Measurements from ENCODE around the gene RPH3AL. TPM values are rescaled to one million over a fixed set of nuclear protein-coding genes. Genes with fewer than 3 reads are reported as not detected.
"Not testable (repeated sequence)": the region's sequence is repeated elsewhere in the genome, so short reads cannot be mapped to it uniquely, and the experiment has no call there.

The RPH3AL gene
- total RNA-seq, 2 experiments from 2014 or later, result 1.2 to 2.9 TPM

DNA sequence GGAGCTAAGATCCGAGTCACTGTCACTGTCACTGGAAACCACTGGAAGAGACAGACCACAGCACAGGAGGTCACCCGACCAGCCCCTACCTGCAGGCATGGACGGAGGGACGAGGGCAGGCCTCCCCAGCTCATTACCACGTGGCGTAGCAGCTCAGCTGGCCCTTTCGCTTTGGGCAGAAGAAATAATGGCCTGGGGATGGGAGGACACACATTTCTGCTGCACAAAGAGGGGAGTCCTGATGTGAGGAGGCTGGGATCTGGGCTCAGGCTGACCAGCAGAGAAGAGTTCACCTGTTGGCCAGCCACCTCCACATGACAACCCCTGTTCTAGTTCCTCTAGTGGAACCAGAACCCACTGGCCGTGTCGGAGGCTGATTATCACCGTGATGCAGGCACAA is 132.9 kb downstream of the RPH3AL start:
- H3K4me3 Mint-ChIP-seq, result no peak overlapping the region
- H3K4me1 Mint-ChIP-seq, result no peaks in the 10 kb centered on the region
- H3K9me3 Mint-ChIP-seq (ENCODE audit: low read depth), result no peaks in the 10 kb centered on the region
- CTCF ChIA-PET, result no interaction called here
- no peaks in the 10 kb centered on the region for H3K27me3 Mint-ChIP-seq
- H3K27ac Mint-ChIP-seq, result no peak overlapping the region
- DNase-seq, result no peak
- H3K36me3 Mint-ChIP-seq, result no peaks in the 10 kb centered on the region
- ATAC-seq, result no peak

DNA sequence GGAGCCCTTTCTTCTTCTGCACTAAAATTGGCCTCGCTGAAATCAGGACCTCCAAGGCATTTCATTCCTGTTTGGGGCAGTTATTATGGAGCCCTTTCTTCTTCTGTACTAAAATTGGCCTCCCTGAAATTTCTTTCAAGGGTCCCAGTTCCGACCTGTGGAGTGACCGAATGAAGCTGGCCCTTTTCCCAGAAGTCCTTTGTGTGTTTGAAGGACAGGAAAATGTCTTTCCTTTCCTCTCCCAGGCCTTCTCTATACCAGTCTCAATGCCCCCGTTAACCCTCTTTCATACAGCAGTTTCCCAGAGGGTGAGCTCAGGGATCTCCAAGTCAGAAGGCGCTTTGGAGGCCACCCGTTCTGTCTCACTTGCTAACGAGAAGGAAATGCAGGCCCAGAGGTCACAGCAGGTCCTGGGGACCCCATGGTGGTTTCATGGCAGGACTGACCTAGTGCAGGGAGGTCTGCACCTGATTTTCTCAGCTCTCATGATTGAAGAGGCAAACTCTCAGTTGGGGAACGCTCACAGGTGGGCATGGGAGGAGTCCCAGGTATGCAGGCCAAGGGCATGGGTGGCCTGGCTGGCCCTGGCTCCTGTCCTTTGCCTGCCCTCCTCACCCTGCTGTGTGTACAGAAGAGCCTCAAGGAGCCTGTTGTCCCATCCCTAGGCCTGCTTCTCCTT is 134.0 kb downstream of the RPH3AL start:
- no peaks in the 10 kb centered on the region for H3K4me1 Mint-ChIP-seq
- H3K9me3 Mint-ChIP-seq (ENCODE audit: low read depth), result no peaks in the 10 kb centered on the region
- H3K36me3 Mint-ChIP-seq, result no peaks in the 10 kb centered on the region
- no peak overlapping the region for H3K4me3 Mint-ChIP-seq
- no peak overlapping the region for H3K27ac Mint-ChIP-seq
- ATAC-seq, result no peak
- CTCF ChIA-PET, result no interaction called here
- DNase-seq, result no peak
- H3K27me3 Mint-ChIP-seq, result no peaks in the 10 kb centered on the region

DNA sequence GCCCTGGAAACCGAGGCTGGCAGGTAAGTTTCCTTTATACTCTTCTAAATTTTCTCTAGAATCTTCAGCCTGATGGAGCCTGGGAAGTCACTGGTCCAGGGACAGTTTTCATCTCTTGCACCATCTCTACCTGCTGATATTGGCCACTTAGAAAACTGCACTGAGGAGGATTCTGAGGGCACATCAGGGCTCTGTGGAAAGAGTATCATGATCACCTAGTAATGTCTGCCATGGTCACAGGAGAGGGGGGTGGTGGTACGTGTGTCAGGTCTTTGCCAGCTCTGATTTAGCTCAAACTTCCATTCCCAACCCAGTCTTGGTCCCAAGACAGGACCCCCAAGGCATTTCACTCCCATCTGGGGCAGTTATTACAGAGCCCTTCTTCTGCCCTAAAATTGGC is 136.0 kb downstream of the RPH3AL start:
- no peaks in the 10 kb centered on the region for H3K9me3 Mint-ChIP-seq (ENCODE audit: low read depth)
- H3K4me1 Mint-ChIP-seq, result no peaks in the 10 kb centered on the region
- H3K36me3 Mint-ChIP-seq, result no peaks in the 10 kb centered on the region
- CTCF ChIA-PET, result no interaction called here
- no peak overlapping the region for H3K4me3 Mint-ChIP-seq
- DNase-seq (no peak), ATAC-seq (no peak)
- H3K27ac Mint-ChIP-seq, result no peak overlapping the region
- H3K27me3 Mint-ChIP-seq, result peaks cover 3% of the 10 kb centered on the region

DNA sequence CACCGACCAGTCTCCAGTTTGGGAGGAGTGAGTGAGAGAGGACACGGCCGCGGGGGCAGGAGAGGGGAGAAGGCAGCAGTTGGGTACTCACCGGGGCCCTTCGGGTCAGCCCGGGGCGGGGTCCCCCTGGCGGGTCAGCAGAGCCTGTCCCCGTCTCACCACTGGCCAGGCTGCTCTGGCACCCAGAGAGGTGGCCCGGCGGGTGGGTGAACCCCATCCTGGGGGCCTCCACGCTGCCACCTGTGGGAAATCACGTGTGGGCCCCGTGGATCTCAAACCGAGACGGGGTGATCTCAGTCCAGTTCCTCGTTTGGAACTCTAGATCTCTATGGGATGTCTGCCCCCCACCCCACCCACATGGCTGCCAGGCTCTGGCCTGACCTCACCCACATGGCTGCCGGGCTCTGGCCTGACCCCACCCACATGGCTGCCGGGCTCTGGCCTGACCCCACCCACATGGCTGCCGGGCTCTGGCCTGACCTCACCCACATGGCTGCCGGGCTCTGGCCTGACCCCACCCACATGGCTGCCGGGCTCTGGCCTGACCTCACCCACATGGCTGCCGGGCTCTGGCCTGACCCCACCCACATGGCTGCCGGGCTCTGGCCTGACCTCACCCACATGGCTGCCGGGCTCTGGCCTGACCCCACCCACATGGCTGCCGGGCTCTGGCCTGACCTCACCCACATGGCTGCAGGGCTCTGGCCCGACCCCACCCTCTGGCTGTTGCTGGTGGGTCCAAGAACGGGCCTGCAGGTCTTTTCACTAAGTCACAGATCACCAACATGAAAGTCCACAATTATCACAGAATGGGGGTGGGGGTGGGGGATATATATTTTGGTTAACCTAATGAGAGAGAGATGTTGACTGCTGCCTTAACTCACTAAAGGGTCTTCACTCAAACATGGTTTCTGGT is 136.8 kb downstream of the RPH3AL start:
- DNase-seq; ATAC-seq; H3K9me3 Mint-ChIP-seq (ENCODE audit: low read depth); H3K4me3 Mint-ChIP-seq; H3K27me3 Mint-ChIP-seq; H3K27ac Mint-ChIP-seq; H3K36me3 Mint-ChIP-seq; CTCF ChIA-PET; H3K4me1 Mint-ChIP-seq: not testable (repeated sequence)

DNA sequence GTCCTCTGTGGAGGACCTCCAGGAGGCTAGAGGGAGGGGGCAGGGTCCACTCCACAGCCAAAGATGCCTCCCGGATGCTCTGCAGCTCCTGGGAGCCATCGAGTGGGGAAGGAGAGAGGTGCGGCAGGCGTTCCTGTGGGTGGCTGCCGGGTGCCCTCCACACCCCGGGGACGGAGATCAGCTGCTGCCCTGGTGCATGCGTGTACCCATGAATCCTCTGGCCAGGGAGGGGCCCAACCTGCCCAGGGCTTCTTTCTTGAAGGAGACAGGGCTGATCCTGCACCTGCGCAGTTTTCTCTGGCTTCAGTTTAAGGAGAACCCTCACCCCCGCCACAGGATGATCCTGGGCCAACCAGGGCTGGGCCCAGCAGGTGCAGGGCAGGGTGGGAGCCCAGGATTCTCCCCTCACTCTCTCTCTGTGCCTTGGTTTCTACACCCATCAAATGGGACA is 137.7 kb downstream of the RPH3AL start:
- peaks cover 3% of the 10 kb centered on the region for H3K27me3 Mint-ChIP-seq
- H3K4me1 Mint-ChIP-seq, result no peaks in the 10 kb centered on the region
- no peak overlapping the region for H3K27ac Mint-ChIP-seq
- DNase-seq (no peak), ATAC-seq (no peak)
- CTCF ChIA-PET, result no interaction called here
- no peaks in the 10 kb centered on the region for H3K36me3 Mint-ChIP-seq
- no peak overlapping the region for H3K4me3 Mint-ChIP-seq
- no peaks in the 10 kb centered on the region for H3K9me3 Mint-ChIP-seq (ENCODE audit: low read depth)

DNA sequence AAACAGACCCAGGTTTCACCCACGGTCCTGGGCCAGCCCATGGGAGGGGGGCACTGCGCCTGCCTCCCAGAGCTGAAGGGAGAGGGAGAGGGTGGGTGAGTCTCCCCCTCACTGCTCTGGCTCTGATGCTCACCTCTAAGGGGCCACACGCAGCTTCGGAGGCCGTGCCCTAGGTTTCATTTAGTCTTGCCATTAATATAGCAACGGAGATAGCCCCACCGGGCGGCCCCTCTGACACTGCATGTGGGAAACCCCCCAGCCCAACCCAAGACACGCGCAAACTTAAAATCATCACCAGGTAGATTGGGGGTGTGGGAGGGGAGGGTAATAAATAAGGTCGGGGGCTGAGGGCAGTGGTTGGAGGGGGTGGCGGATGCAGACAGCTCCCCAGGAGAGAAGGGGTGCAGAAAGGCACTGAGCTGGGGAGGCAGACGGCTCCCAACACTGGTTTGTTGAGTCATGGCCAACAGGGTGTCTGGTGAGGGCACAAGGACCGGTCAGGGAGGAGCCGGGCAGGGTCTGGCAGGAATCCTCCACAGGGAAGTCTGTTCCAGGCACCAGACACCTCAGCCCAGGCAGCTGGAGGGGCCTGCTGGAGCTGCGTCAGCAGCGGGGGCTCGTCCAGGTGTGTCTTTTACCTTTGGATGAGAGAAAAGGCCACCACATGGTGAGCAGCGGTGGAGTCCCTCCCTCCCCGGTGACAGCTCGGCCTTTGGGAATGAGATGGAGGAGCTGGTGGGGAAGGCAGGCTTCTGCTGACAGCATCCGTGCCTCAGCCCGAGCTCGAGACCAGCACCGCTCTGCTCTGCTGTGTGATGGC is 139.1 kb downstream of the RPH3AL start:
- no peak for ATAC-seq
- no peaks in the 10 kb centered on the region for H3K4me1 Mint-ChIP-seq
- H3K4me3 Mint-ChIP-seq, result no peak overlapping the region
- DNase-seq, result no peak
- H3K36me3 Mint-ChIP-seq, result no peaks in the 10 kb centered on the region
- no peak overlapping the region for H3K27ac Mint-ChIP-seq
- no peaks in the 10 kb centered on the region for H3K9me3 Mint-ChIP-seq (ENCODE audit: low read depth)
- H3K27me3 Mint-ChIP-seq, result peaks cover 10% of the 10 kb centered on the region
- CTCF ChIA-PET, result no interaction called here

DNA sequence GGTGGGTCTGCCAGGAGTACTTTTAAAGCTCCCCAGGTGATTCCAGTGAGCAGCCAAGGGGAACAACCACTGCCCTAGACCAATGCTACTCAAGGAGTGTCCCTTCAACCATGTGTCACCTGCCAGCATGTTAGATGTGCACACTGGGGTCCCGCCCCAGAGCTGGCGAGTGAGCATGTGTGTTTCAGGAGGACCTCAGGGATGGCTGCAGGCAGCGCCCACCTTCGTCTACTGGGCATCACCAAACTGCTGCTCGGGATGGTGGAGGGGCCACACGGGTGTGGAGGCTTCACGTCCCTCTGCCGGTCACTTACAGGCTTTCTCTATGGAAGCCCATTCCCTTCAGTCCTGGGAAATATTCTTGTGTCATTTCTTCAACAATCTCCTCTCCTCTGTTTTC is 142.2 kb downstream of the RPH3AL start:
- Mint-ChIP-seq H3K27ac (no peak overlapping the region), H3K9me3 (ENCODE audit: low read depth) (no peaks in the 10 kb centered on the region), H3K4me3 (no peak overlapping the region), H3K36me3 (no peaks in the 10 kb centered on the region), H3K27me3 (peaks cover 16% of the 10 kb centered on the region), H3K4me1 (no peaks in the 10 kb centered on the region)
- DNase-seq (no peak), ATAC-seq (no peak)
- CTCF ChIA-PET, result no interaction called here

DNA sequence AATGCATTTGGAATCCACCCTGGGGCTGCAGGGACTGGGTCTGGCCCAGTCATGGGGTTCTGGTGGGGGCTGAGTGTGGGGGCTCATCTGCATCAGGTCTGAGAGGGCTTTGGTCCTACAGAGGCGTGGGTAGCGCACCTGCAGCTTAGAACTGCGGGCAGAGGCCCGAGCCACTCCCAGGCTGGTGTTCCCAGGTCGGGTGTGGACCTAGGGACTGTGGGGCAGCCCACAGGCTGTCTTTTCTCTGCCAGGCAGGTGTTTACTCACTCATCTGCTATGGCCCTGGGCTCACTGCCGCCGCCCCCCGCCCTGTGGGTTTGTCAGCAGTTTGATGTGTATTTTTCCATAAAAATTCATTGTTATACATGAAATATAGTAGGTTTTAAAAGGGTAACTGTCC is 144.2 kb downstream of the RPH3AL start:
- Mint-ChIP-seq H3K36me3 (no peaks in the 10 kb centered on the region), H3K27ac (no peak overlapping the region), H3K27me3 (peaks cover 16% of the 10 kb centered on the region), H3K4me3 (no peak overlapping the region), H3K4me1 (no peaks in the 10 kb centered on the region), H3K9me3 (ENCODE audit: low read depth) (no peaks in the 10 kb centered on the region)
- CTCF ChIA-PET, result no interaction called here
- DNase-seq, result no peak
- ATAC-seq, result no peak

DNA sequence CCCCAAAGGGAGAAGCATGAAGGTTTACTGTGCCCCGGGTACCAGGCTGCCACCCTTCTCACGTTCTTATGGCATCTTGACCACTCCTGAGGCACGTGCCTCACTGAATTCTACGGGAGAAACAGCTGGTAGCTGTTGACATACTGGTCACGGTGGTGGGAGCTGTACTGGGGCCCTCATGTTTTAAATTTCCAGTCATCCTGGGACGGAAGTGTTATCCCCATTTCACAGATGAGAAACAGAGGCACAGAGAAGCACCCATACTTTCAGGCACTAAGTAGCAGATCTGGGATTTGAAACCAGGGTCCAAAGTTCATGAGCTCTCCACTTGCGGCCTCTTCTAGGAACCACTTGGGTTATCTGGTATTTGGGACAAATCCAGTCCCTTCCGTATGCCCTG is 144.8 kb downstream of the RPH3AL start:
- DNase-seq (no peak), ATAC-seq (no peak)
- CTCF ChIA-PET, result no interaction called here
- no peaks in the 10 kb centered on the region for H3K4me1 Mint-ChIP-seq
- H3K9me3 Mint-ChIP-seq (ENCODE audit: low read depth), result no peaks in the 10 kb centered on the region
- H3K4me3 Mint-ChIP-seq, result no peak overlapping the region
- peaks cover 16% of the 10 kb centered on the region for H3K27me3 Mint-ChIP-seq
- H3K27ac Mint-ChIP-seq, result no peak overlapping the region
- H3K36me3 Mint-ChIP-seq, result no peaks in the 10 kb centered on the region

DNA sequence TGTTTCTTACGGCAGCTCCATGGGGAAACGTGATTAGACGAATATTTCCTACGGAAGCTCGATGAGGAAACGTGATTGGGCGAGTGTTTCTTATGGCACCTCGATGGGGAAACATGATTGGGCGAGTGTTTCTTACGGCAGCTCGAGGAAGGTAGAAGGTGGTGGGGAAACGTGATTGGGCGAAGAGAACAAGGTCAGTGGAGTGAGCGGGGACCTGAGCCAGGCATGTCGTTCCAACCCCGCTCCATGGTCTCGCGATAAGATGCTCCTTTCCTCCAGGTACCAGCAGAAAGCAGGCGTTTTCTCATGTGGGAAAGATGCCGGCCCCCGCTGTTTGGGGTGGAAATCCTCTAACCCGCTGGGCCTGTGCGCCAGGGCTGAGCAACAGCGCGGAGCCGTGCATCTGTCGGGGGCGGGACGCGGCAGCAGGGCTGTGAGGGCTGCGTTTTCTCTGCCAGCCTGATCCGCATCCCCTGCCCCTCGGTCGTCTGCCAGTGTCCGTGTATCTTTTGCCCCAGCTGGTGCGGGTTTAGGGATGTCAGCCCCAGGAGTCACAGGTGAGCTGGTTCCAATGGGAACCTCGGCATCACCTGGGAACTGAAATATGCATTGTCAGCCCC is 145.6 kb downstream of the RPH3AL start:
- Mint-ChIP-seq H3K27me3 (peaks cover 16% of the 10 kb centered on the region), H3K4me3 (no peak overlapping the region), H3K27ac (no peak overlapping the region), H3K9me3 (ENCODE audit: low read depth) (no peaks in the 10 kb centered on the region), H3K4me1 (no peaks in the 10 kb centered on the region), H3K36me3 (no peaks in the 10 kb centered on the region)
- CTCF ChIA-PET, result no interaction called here
- no peak for DNase-seq
- no peak for ATAC-seq

DNA sequence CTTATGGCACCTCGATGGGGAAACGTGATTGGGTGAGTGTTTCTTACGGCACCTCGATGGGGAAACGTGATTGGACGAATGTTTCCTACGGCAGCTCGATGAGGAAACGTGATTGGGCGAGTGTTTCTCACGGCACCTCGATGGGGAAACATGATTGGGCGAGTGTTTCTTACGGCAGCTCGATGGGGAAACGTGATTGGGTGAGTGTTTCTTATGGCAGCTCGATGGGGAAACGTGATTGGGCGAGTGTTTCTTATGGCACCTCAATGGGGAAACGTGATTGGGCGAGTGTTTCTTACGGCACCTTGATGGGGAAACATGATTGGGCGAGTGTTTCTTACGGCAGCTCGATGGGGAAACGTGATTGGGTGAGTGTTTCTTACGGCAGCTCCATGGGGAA is 146.1 kb downstream of the RPH3AL start:
- H3K4me1 Mint-ChIP-seq; H3K4me3 Mint-ChIP-seq; ATAC-seq; DNase-seq; H3K27ac Mint-ChIP-seq; CTCF ChIA-PET; H3K9me3 Mint-ChIP-seq (ENCODE audit: low read depth); H3K36me3 Mint-ChIP-seq: not testable (repeated sequence)
- peaks cover 13% of the 10 kb centered on the region for H3K27me3 Mint-ChIP-seq

DNA sequence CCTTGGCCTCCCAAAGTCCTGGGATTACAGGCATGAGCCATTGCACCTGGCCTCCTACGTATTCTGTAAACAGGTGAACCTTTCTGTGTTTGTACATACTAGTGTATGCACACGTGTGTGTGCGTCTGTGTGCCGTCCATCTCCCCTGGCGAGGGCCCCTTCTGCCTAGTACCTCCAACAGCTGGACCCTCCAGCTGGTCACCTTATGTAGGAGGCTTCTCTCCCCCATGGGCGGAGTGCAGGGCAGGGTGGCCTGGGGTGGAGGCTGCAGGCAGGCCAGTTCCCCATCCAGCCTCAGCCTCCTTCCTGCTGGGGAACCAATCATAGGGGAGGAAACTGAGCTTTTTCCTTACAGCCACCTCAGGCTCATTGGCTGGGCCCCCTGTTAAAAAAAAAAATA is 146.8 kb downstream of the RPH3AL start:
- Mint-ChIP-seq H3K4me1 (no peaks in the 10 kb centered on the region), H3K4me3 (no peak overlapping the region), H3K27me3 (peaks cover 13% of the 10 kb centered on the region), H3K27ac (no peak overlapping the region), H3K36me3 (no peaks in the 10 kb centered on the region), H3K9me3 (ENCODE audit: low read depth) (no peaks in the 10 kb centered on the region)
- DNase-seq, result no peak
- CTCF ChIA-PET, result no interaction called here
- ATAC-seq, result no peak

DNA sequence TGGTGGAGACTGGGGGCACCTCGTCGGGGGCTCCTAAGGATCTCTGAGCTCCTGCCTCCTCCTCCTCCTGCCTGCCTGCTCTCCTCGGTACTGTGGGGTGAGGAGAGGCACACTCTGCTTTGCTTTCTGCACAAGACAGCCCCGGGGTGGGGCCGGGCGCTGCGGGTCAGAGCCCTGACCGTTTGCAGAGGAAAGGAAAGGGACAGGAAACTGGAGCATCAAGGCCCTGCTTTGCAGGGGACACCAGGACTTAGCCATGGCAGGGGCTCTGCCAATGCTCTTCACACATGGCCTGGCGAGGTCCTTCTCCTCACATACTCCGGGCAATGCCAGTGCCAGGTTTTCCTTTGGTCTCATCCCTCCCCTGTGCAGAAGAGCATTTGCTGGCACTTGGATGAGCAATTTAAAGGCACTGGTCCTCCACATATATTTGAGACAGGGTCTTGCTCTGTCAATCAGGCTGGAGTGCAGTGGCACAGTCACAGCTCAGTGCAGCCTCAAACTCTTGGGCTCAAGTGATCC is 147.4 kb downstream of the RPH3AL start:
- DNase-seq (no peak), ATAC-seq (no peak)
- H3K27me3 Mint-ChIP-seq, result peaks cover 14% of the 10 kb centered on the region
- H3K36me3 Mint-ChIP-seq, result no peaks in the 10 kb centered on the region
- H3K9me3 Mint-ChIP-seq (ENCODE audit: low read depth), result no peaks in the 10 kb centered on the region
- no peak overlapping the region for H3K27ac Mint-ChIP-seq
- no peaks in the 10 kb centered on the region for H3K4me1 Mint-ChIP-seq
- CTCF ChIA-PET, result no interaction called here
- H3K4me3 Mint-ChIP-seq, result no peak overlapping the region
